GM19397 (cell line): Measurements from ENCODE around the gene FCGR3B.
"Not testable (repeated sequence)": the region's sequence is repeated elsewhere in the genome, so short reads cannot be mapped to it uniquely, and the experiment has no call there.

ENCODE experiments used
- ATAC-seq: cut with Tn5 transposase; IDR thresholded peaks from one replicate; pipeline ENCODE4 v1.9.1; 2021; ENCODE audit warnings: mild to moderate bottlenecking, moderate library complexity; ENCODE audit not compliant: unreplicated experiment

Gene FCGR3B

DNA sequence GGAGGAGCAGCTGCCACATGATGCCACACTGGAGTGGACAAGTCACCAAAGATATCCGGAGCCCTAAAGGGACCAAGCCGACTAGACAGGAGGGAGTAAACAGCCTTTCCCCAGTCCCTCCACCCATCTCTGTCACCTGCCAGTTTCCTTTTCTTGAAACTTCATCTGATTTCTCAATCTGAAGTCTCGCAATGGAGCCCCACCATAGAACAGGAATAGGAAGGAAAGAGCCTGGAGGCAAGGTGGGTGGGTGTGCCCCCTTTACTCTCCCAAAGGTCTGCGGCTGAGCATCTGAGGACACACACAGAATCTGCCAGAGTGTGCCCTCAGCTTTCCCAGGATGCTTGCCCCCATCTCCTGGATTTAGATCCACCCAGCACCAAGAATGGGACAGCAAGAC is at the start of gene FCGR3B:
TSS of gene FCGR3B (minus strand) at position 101 of the 400 bp plus-strand sequence. CDS start at position 19, 82 bp downstream.
- no peak for ATAC-seq

GRCh38 chr1:161678500-161678899 is 47.5 kb upstream of the FCGR3B start:
- no peak for ATAC-seq

- ATAC-seq, result no peak
Observed at GRCh38 chr1:161676958-161677689, 46.1 kb upstream of the FCGR3B start.

GRCh38 chr1:161676441-161676840 is 45.5 kb upstream of the FCGR3B start:
- no peak for ATAC-seq

DNA sequence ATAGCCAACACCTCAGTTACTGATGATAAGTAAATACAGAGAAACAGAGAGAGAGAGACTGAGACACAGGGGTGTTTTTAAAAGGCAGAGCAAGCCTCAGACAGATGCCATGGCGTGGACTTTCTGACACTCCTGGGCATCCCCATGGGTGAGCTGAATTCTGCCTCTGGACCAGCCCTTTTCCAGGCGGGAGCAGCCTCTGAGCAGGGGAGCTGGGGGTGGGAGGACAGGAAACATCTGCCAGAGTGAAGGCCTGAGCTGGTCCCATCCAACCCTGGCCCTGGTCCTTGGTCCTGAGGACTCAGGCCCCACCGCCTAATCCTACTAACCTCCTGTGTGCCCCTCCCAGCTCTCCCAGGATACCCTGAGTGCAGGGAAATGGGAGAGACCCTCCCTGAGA is 43.9 kb upstream of the FCGR3B start:
- ATAC-seq, result not testable (repeated sequence)

DNA sequence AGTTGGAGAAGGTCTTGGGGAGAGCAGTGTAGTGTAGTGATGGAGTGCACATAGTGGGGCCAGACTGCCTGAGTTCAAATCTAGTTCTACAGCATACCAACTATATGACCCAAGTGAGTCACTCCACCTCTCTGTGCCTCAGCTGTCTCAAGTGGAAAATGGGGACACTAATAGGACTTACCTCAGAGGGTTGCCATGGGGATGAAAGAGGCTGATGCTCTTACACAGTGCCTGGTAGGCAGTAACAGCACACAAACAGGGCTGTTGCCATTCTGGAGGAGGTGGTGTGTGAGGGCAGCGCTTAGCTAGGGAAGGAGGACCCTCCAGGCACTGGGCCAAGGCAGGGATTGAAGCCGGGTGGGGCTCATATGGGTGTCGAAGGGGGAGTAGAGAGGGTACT is 43.5 kb upstream of the FCGR3B start:
- not testable (repeated sequence) for ATAC-seq

GRCh38 chr1:161673437-161673836 is 42.5 kb upstream of the FCGR3B start:
- not testable (repeated sequence) for ATAC-seq

GRCh38 chr1:161671045-161672020 is 40.4 kb upstream of the FCGR3B start:
- not testable (repeated sequence) for ATAC-seq

DNA sequence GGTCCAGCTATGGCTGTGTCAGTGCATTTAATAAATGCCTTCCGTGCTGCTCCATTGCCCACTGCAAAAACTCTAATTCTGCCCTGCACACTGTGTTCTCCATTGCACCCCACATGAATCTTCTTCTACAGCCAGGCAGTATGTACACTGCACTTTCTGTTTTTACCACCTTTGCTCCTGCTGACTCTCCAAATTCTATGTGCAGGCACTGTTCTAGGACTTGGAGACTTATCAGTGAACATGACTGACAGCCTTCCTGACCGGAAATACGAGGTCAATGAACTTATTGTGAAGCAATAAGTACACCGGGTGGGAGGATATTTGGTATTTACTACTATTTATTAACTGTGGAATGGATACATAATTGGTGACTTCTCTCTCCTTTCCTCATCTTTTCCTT is 33.7 kb upstream of the FCGR3B start:
- ATAC-seq, result not testable (repeated sequence)

GRCh38 chr1:161663569-161663968 is 32.6 kb upstream of the FCGR3B start:
- peak; percentile 16 for ATAC-seq

GRCh38 chr1:161662684-161663339 is 31.8 kb upstream of the FCGR3B start, which contains the start of gene FCGR2B:
FCGR2B (plus strand) TSS chr1:161663143; CDS start chr1:161663242, 99 bp downstream.
- ATAC-seq, result peak; percentile 75

DNA sequence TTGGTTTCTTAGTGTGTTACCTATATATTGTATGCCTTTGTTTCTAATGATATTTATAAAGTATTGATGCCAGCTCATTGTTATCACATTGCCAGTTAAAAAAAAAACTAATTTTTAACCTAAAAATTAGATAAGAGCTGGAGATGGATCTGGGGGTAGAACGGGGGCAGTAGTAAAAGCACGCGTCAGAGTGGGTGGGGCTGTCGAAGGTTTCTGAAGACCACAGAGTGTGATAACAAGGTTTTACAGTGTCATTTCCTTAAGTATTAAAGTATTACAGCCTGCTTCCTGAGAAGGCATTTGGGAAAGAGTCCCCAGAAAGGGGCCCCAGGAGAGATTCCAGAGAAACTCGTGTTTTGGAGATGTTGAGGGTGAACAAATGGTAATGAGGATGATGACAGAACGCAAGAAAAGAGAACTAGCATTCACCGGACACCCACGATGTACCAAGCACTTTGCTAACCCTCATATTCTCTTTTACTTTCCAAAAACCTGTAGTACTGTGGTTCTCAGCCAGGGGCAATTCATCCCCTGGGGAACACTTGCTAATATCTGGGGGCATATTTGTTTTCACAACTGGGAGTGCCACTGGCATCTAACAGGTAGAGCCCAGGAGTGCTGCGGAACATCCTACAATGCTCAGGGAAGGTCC is 30.8 kb upstream of the FCGR3B start:
- not testable (repeated sequence) for ATAC-seq

DNA sequence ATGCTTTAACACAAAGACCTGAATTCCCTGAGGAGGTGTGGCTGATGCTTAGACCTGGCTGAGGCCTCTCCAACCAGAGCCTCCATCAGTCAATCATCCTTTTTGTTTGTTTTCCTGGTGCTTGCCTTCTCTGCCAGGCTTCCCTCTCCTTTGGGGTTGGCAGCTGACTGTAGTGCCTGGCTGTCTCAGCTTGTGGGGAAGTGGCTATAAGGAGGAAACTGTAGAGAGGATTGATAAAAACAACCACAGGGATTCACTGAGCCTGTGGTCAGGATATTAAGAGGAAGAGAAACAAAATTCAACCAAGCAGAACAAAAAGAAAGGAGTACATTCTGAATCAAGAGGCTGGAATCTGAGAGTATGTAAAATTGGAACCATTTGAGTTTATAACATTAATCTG is 27.5 kb upstream of the FCGR3B start:
- not testable (repeated sequence) for ATAC-seq

- ATAC-seq, result not testable (repeated sequence)
Observed at GRCh38 chr1:161653971-161654370, 23.0 kb upstream of the FCGR3B start.

GRCh38 chr1:161653541-161653940 is 22.6 kb upstream of the FCGR3B start:
- ATAC-seq, result not testable (repeated sequence)

DNA sequence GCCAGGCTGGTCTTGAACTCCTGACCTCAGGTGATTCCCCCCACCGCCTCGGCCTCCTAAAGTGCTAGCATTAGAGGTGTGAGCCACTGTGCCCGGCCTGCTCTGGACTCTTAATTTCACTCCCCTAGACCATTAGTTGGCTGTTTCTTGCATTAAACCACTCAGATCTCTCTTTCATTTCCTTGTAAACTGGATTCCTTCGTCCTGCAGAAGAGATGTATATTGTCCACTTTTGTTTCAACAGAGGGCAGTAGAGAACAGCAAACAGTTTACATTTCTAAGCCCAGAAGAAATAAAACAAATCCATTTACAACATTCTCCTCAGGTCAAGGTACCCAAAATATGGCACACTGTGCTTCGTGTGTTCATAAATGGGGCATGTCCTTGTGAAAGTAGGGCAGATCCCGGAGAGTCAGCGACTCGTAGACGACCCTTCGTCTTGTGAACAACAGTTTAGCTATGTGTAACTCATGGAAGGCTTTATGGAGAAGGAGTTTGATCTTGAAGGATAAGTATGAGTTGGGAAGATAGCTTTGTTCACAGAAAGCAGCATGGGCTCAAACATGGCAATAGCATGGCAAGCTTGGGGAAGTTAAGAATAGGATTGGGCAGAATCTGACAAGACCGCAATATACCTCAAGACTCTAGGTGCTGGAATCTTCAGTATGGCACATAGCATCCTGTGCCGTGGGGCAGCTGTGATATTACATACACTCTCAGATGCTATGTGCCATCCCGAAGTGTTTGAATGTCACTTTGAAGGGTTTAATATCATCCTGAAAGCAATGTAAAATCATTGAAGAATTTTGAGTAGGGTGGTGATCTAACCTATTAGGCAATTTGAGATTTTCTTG is 16.8 kb upstream of the FCGR3B start:
- ATAC-seq, result not testable (repeated sequence)

DNA sequence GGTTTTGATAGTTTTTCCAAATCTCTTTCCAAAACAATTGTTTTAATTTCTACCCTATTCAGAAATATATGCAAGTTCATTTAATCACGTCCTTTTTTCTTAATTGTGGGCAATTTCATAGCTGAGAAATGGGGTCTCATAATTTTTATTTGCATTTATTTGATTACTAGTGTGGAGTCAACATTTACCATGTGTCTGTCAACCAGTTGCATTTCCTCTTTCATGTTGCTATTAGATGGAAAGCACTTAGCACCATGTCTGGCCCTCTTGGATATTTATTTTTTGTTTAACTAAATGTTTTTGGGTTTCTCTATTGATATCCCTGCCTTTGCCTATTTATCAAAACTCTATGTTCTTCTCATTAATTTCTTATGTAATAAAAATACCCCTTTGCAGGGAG is 13.9 kb upstream of the FCGR3B start:
- not testable (repeated sequence) for ATAC-seq

DNA sequence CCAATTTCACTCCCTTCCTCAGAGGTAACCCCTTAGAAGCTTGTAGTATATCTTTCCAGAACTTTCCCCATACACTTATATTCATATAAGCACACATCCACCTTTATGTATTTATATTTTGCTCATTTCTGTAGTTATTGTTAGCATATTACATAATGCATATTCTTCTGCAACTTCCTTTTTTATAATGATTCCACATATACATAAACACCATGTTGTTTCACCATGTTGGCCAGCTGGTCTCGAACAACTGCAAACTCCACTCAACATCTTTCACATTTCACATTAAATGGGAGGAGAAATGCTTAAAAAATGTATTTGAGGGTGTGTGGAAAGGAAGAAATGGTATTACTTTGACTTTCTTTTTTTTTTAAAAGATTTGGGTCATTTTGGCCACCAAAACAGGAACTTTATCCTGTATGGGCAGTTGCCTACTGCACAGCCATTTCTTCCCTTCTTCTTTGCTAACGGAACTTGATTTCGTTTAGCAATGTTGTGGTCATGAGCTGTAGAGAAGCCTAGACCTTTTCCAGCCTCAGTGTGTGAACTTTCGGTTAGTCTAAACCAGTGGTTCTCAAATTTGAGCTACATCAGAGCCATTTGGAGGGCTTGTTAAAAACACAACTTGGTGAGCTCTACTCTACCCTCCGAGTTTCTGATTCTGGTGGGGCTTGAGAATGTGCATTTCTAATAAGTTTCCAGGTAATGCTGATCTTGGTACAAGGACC is 12.7 kb upstream of the FCGR3B start:
- ATAC-seq, result not testable (repeated sequence)

DNA sequence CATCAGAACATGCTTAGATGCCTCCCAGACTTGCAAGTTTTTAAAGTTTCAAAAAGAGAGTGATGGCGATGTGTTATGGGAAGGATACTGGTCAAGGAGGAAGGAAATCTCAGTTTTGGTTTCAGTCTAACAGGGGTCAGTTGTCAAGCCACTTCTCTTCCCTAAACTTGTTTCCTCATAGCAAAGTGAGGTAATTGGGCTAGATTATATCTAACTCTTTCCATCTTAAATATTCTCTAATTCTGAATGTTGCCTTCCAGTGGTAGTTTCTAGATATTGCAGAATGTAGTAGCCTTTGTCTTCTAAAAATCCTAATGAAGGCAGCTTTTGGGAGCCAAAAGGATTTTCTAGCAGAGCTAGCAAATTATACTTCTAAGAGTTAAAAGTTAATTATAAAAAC is 11.7 kb upstream of the FCGR3B start:
- ATAC-seq, result not testable (repeated sequence)
